ENCODE measurements around the gene SNRPA.
"Not testable (repeated sequence)": the region's sequence is repeated elsewhere in the genome, so short reads cannot be mapped to it uniquely, and the experiment has no call there.

SNRPA gene

DNA sequence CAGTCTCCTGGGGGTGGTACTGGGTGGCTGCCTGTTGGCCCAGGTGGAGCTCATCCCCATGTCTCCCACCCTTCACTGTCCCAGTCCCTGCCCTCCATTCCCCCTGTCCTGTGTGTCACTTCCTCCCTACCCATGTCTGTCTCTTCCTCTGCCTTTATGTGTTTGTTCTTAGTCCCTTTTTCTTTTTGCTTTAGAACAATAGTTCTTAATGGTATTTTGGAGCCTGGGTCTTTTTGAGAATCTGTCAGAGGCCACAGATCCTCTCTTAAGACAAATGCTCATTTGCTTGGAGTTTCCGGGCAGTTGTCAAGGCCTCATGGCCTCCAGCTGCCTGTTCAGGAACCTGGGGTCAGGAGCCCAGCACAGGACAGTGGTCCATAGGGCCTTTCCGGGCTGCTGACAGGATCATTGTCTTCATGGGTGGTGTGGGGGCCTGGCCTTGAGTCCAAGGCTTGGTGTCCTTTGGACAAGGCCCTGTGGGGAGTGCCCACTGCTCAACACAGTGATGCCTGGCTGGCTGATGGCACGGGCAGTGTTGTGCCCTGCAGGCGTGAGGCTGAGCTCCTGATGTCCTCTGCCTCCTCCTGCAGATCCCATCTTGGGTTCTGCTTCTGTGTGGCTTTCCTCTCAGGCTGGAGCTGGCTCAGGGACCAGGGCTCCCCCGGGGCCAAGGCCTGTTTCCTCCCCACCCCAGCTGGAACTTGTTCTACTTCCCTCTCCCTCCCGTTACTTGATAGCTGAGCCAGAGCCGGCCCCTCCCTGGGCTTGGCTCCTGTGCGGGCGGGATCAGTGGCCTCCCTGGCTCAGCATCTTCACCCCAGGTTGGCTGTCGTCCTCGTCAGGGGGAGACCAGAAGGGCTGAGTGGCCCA lies 51.5 kb downstream of the SNRPA start:
- DNase-seq, result no peak

DNA sequence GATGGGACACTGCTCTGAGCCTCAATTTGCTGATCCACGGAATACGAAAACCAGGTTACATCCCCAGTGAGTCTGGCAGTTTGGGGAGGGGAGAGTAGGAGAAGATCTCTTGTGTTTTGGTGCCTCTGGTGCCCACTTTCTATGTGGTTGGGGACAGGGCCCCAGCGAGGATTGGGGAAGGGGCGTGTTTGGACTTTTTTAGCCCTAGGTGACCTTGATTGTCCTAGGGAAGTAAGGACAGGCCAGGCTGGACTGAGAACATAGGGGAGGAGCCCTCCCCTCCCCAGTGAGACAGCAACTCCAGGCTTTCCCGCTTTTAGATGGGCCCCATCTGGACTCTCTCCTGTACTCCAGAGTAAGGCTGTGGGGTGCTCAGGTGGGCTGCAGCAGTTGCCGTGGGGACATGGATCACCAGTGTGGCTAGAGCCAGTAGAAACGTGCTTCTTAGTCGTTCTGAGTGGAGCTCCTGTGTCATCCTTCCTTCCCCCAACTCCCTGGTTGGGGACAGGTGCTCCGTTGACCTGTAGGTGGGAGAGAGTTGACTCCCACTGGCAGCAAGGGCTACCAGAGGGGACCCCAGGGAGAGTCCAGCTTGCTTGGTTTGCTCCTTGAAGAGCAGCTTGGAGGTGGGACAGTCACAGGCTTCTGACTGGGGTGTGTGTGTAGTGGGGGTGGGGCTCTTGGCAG lies 52.3 kb downstream of the SNRPA start:
- no peak for DNase-seq

DNA sequence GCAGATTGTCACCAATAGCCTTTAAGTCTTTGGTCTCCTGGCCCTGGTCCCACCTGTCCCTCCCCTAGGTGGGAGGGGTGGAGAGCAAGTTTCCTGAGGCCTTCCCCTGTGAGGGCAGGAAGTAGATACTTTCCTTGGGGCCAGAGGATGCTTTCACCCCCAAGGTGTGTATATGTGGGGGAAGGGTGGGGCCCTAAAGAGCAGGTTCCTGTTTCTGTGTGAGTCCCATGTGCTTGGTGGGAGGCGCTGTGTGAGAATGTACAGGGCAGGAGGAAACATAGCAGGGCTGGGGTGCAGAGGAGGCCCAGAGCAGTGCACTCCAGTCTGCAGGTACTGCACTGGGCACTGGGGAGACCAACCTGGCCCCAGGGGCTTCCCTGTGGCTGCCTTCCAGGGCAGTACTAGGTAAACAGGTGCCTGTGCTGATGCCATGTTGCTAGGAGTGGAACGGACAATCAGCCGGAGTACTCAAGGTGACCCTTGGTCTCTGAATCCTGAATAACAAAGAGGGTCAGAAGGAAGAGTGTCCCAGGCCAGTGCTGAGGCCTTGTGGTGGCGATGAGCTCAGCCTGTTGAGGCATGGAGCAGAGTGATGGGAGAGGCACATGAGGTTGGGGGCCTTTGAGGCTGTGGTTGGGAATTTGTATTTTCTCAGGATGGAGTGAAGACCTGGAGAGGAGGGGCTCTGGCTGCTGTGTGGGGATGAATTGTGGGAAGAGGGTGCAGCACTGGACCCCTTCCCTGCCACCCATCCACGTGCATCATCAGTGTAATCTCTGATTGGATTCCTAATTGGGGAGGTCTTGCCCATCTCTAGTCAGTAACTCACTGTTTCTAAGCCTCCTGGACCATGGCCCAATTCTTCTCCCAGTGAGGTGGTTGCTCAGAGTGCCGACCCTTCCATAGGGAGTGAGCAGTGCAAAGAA lies 53.1 kb downstream of the SNRPA start:
- DNase-seq, result peak in 3 of 5 experiments; percentile 61 to 82 (median 78)

DNA sequence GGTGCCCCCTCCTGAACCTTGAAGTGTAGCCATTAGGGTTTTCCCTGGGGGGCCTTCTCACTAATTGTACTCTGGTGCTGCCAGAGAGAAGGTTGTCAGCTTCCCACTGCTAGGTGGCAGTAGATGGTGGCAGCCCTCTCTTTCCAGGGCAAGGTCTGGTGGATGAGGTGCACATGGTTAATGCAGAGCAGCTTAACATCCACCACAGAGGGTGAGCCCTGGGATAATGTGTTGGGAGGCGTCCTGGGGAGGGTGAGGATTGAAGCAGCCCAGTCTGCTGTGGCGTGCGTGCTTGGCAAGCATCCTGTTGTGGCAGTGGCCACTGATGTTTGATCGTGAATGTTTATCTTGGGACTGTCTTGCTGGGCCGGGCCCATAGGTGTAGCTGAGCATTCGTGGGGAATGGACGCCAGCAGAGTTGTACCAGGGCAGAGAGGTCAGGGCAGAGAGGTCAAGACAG lies 53.8 kb downstream of the SNRPA start:
- DNase-seq, result peak in 1 of 5 experiments; percentile 50

DNA sequence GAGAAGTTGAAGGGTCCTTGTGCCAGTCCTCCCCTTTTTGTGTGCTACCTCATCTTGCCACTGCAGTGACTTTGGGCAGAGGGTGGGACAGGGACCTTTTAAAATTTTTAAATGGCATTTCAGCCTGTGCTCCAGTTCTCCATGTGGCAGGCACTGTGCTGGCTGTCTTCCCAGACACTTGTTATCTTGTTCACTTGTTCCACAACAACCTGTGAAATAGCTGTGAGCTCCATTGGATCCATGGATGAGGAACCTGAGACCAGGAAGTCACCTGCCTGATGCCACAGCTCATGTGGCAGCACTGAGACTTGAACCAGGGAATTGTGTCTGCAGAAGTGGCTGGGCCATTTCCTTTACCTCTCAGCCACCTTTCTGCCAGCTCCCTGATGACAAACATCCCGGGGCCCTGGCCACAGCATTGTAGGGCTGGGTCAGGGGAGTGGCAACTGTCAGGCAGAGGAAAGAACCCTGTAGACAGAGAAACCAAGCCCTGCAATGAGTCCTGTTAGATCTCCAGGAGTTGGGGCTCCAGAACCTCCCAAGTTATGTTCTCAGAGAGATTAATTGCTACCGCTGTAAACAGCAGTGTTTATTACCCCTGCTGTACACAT lies 54.4 kb downstream of the SNRPA start:
- DNase-seq, result peak in 2 of 5 experiments; percentile 53 to 57

DNA sequence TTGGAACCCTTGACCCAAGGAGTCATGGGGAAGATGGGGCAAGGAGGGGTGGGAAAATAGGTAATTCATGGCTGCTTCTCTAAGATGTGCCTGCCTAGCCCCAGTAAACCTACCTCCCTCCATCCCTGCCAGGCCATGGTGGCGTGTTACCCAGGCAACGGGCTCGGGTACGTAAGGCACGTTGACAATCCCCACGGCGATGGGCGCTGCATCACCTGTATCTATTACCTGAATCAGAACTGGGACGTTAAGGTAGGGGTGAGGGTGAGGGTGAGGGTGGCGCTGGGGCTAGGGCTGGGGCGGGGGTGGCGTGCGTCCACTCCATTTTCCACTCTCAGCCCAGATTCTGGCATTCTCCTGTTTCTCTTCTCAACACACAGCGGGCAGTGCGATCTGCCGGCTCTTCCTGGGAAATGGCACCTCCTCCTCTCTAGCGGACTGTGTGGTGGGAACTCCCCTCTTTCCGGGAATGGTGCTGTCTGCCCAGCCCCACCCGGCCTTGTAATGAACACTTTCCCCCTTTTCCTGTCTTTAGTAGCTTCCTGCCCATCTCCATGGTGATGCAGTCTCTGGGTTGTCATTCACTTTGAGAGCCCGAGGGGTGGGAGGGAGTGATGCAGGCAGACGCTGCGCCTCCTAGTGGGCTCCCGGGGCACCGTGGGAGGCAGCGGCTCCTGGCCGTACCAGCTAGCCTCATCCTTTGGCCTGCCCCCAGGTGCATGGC lies 55.6 kb downstream of the SNRPA start:
- peak; percentile 54 to 89 (median 73) for DNase-seq

DNA sequence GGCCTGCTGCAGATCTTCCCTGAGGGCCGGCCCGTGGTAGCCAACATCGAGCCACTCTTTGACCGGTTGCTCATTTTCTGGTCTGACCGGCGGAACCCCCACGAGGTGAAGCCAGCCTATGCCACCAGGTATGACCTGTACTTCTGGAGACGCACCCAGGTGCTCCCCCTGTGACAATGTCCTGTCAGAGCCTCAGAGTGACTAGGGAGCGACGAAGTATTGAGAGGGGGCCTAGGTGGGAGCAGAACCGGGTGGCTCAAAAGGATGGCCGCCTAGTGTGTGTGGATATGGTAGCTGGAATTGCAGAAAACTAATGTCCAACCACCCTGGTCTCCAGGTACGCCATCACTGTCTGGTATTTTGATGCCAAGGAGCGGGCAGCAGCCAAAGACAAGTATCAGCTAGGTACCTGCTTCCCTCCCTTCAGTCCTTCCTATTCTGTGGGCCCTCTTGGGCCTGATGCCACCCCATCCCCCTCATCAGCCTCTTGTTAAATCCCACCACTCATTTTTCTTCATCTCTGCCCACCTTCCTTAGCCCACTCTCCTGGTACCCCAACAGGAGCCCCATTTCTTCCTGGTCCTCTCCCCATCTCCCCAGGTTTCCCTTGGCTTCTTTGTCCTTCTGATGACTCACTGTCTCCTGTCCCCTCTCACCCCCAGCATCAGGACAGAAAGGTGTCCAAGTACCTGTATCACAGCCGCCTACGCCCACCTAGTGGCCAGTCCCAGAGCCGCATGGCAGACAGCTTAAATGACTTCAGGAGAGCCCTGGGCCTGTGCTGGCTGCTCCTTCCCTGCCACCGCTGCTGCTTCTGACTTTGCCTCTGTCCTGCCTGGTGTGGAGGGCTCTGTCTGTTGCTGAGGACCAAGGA lies 56.4 kb downstream of the SNRPA start:
- DNase-seq, result no peak

DNA sequence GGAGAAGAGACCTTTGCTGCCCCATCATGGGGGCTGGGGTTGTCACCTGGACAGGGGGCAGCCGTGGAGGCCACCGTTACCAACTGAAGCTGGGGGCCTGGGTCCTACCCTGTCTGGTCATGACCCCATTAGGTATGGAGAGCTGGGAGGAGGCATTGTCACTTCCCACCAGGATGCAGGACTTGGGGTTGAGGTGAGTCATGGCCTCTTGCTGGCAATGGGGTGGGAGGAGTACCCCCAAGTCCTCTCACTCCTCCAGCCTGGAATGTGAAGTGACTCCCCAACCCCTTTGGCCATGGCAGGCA lies 57.0 kb downstream of the SNRPA start:
- no peak for DNase-seq

DNA sequence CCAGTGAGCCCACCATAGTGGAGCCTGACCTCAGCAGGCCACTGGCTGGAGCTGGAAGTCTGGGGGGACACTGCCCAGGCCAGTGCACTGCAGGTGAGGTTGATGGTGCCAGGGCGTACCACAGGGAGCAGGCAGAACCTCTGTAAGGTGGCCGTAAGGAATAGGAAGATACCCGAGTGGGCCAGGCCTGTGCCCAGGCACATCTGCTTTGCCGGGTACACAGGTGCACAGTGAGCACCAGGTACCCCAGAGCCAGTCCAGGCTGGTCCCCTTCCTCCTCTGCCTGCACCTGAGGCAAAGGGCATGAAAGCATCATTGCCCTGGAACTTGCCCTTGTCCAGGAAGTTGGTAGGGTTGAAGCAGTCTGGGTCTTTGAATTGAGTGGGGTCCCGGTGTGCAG lies 57.5 kb downstream of the SNRPA start:
- no peak for DNase-seq

DNA sequence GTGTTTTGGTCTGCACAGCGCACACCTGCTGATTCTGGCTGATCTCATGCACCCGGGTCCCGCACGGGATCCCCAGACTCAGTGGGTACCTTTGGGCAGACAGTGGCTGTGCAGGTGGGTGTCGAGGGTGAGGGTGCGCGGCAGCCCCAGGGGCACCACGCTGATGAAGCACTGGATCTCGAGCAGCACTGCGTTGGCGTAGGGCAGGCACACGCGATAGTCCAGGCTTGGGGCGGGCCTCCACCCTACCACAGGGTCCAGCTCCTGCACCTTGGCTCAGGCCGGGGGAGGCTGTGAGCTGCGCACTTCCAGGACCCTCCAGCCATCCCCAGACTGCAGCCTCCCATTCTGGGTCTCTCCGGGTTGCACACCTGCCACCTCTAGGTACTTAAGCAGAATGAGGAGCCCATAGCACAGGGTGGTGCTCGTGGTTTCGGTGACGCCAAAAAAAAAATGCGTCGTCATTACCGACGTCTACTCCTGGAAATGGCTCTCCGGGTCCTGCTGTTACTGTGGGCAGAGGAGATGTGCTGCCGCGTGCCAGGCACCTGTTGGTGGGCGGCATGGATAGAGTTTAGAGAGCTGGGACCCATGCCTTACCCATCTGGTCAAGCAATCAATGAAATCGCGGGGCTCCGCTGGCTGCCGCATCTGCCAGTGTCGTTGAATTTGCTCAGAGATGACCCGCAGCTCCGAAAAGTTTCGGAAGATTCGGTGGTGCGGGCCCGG lies 58.5 kb downstream of the SNRPA start:
- DNase-seq, result no peak

DNA sequence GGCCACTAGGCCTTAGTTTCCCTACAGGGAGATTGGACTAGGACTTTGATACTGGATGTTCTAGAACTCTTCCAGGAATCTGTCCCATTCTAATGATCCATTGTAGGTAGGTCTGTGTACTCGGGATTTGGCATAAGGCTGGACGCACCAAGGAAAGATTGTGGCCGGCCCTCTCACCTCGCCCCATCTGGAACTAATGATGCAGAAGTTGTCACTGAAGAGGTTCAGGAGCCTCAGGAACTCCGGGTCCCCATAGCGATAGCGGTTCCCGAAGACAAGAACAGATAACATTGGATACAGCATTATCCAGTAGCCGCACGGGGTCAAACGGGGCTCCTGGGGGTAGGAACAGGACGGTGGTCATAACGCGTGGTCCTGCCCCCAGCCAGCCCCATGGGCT lies 59.2 kb downstream of the SNRPA start:
- no peak for DNase-seq

DNA sequence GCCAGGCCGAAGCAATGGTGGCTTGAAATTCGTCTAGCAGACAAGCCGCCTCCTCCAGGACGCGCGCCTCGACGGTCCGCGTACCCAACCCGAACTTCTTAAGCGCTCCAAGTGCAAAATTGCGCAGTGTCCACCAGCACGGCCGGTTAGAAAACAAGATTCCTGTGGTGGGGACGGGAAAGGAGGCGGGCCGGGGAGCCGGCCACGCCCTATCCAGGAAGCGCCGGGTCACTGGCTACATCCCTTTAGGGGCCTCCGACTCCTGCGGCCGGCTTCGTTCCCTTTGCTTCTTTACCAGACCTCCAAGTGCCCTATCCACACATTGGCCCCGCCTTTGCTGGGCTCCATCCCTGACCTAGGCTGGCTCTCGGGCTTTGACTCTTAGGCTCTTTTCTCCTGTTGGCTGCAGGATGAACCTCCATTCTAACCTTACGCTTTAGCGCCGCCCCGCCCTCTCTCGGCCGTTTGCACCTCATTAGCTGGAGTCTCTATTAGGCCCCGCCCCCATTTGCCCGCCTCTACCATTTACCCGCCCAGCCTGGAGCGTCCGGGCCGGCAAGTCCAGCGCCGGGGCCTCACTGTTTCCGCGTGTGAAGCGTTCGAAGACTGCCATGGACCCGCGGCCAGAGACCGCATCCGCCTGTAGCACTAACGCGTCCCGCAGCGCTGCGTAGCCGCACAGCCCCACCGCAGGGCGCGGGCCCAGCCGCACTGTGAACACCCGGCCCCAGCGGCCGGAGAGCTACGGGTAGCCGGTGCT lies 59.8 kb downstream of the SNRPA start:
- peak in 1 of 5 experiments; percentile 62 for DNase-seq

DNA sequence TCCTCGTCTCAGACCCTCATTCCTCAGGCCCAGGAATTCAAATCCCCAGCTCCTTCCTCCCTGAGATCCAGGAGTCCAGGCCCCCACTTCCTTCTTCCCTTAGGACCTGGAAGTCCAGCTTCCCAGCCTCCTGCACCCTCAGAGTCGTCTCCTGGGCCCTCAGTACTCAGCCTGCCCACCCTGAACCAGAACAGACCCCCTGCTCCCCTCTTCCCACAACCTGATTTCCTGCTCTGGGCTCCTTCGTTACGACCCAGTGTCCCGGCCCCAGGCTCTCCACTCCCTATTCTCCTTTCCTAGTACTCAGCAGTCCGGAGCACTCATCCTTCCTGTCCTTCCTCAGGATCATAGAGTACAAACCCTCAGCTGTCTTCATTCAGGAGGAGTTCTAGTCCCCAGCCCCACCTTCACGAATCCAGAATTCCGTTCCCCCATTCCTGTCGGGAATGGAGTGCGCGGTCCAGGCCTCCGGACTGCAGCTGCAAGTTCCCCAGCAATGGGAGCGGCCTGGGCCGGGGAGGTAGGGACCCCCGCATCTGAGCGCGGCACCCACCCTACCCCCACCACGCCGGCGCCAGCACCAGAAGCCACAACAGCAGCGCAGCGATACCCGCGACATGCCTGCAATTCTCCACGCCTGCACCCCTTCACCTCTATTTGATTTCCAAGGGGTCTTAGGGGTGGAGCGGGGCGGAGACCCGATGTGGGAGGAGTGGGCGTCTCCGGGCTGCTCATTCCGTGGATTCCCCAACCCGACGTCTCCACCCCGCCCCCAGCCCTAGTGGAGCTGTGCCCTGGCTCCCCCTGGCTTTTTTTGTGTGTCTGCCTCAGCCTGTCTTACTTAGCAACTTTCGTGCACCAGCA lies 60.7 kb downstream of the SNRPA start:
- DNase-seq, result no peak

DNA sequence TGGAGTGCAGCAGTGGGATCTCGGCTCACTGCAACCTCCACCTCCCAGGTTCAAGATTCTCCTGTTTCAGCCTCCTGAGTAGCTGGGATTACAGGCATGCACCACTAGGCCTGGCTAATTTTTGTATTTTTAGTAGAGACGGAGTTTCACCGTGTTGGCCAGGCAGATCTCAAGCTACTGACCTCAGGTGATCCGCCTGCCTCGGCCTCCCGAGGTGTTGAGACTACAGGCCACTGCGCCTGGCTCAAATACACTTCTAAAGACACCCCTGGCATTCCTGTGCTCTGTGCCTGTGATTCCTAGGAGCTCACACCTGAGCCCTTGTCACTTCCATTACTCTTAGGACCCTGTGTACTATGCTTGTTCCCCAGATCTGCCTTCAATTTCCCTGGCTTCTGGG lies 61.6 kb downstream of the SNRPA start:
- DNase-seq, result not testable (repeated sequence)

DNA sequence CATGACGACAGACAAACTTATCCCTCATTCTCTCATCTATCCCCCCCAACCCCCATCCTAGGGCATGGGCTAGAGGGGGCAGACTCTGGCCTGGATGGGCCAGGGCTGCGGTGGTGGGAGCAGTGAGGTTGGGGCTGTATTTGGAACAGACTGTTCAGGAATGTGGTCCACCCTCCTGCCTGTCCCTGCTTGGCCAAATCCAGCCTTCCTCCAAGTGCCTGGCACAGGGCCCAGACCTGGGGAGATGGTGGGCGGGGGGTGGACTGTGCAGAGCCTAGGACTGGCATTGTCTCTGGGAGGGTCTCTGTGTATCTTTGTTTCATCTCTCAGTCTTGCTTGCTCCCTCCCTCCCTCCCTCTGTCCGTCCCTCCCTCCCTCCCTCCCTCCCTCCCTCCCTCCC lies 62.2 kb downstream of the SNRPA start:
- DNase-seq, result no peak

All from T-helper 2 cell (primary cell).